ENCODE measurements around the gene COL4A6. TPM values are rescaled to one million over a fixed set of nuclear protein-coding genes. Genes with fewer than 3 reads are reported as not detected.

The COL4A6 gene
- 0.18 and 0.32 TPM in 2 replicates for total RNA-seq

DNA sequence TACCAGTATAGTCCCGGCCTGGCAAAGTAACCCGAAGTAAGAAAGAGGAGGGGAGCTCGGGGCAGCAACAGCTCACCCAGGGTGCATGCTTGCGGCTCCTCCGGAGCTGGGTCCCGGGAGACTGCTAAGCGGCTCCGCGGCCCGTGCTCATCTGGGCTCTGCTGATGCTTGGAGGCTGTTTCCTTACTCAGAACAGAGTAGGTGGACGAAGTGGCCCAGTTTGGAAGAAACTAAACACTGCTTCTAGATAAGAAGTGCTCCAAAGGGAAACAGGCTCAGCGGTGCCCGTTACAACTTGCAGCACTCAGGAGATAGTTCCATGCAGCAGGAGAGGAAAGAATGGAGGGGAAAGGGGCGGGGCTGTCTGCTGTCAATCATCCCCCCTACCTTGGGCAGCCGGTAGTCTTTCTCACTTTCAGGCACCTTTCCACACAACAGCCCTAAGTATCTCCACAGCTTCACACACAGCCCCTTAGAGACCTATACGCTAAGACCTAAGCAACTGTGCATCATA, at the start of gene COL4A6:
COL4A6 (minus strand) TSS at position 313 of the 514 bp plus-strand sequence; CDS start at position 87, 226 bp downstream.

DNA sequence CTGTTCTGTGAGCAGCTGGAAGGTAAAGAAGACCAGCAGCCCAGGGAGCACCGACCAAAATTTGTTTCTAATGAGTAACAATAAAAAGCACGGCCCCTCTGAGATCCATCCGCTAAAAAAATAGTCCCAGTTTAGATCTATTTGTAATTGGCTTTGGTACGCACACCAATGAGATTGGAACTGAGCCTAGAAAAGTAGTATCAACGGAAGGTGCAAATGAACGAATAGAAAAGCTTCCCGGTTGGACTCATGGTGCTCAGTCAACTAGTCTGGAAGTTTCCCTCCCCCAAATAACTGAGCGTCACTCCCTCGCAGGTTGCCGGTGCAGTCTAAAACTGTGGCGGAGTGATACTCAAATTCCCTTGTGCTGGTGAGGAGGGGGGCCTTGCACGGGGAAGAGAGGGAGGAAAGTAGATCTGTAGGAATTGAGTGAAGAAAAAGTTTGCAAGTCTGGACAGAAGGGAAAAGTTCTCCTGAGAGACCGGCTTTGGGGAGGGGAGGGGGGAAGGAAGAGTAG, 1.3 kb upstream of the COL4A6 start, which contains the start of gene COL4A5:
COL4A5 (plus strand) TSS at position 413 of the 517 bp plus-strand sequence. CDS start 288 bp downstream, outside the sequence.

Other genes starting within 250 kb of the COL4A6 start
- gene COL4A5, start 1.4 kb upstream of the COL4A6 start, total RNA-seq, result 12.2 and 16.8 TPM in 2 replicates